GM12874 (cell line): Measurements from ENCODE around the gene KIF26B.

Source experiments
- TF ChIP-seq, protein P1 (sequence below): IDR thresholded peaks from 2 replicates; pipeline ENCODE4 v1.5.1; 2011; ENCODE audit warnings: low read depth, mild to moderate bottlenecking, control low read depth, low read length, moderate library complexity; ENCODE audit not compliant: insufficient read depth

Gene KIF26B

DNA sequence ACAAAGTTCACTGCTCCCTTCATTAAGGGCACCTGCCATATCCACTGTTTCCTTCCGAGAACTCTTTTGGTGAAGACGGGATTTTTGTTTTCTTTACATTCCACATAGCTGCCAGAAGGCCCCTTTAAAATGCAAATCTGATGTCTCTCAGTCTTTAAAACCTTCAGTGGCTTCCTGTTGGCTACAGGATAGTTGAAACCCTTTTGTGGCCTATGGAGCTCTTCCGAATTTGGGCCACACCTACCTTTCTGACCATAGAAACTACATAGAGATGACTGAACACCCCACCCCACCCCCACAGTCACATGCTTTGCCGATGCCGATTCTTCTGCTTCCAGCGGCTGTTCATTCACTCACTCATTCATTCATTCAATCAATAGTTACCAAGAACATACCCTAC lies 502.6 kb downstream of the KIF26B start:
- TF ChIP-seq, protein P1, sequence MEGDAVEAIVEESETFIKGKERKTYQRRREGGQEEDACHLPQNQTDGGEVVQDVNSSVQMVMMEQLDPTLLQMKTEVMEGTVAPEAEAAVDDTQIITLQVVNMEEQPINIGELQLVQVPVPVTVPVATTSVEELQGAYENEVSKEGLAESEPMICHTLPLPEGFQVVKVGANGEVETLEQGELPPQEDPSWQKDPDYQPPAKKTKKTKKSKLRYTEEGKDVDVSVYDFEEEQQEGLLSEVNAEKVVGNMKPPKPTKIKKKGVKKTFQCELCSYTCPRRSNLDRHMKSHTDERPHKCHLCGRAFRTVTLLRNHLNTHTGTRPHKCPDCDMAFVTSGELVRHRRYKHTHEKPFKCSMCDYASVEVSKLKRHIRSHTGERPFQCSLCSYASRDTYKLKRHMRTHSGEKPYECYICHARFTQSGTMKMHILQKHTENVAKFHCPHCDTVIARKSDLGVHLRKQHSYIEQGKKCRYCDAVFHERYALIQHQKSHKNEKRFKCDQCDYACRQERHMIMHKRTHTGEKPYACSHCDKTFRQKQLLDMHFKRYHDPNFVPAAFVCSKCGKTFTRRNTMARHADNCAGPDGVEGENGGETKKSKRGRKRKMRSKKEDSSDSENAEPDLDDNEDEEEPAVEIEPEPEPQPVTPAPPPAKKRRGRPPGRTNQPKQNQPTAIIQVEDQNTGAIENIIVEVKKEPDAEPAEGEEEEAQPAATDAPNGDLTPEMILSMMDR, result no peak

DNA sequence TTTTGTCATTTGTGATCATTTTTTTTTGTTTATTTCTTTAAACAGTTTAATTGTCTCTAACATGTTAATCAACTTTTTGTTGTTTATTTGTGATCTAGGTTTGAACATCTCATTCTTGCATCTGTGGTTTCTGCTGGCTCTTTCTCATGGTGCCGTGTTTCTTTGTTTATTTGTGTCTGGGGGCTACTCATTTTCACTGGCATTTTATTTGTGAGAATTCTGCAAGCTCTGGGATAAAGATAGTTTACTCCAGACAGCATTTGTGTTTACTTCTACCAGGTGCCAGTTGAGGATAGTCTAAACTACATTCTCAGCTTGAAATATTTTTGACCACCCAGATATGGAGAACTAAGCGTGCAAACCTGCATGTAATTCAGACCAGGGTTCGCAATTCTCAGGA lies 508.6 kb downstream of the KIF26B start:
- TF ChIP-seq, protein P1, result no peak

DNA sequence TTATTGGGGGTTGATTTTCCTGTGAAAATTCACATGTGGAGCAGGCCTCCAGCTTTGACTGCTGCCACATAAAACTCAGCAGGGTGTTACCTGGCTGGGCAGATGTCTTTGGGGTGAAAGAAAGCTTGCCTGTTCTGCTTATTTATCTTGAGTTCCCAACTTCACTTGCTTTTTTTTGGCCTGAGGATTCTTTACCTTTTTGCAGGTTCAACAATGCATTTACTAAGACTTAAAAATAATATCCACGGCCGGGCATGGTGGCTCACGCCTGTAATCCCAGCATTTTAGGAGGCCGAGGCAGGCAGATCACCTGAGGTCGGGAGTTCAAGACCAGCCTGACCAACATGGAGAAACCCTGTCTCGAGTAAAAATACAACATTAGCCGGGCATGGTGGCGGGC lies 509.1 kb downstream of the KIF26B start:
- TF ChIP-seq, protein P1, result no peak

DNA sequence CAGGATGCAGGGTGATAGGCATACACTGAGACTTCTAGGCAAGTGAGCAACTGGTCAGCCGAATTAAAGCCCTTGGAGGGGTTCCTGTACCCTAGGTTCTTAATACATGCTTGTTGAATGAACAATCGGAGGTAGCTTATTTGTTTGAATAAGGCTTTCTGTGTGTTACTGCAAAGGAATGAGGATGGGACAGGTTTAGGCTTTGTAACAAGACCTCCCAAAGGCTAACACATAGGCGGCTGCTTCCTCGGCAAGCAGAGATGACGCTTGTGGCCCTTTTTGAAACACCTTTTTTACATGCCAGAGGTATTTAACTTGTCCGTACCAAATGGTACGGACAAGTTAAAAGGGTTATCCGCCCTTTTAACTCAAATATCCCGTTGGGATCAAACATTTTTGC lies 511.6 kb downstream of the KIF26B start:
- TF ChIP-seq, protein P1, result no peak

DNA sequence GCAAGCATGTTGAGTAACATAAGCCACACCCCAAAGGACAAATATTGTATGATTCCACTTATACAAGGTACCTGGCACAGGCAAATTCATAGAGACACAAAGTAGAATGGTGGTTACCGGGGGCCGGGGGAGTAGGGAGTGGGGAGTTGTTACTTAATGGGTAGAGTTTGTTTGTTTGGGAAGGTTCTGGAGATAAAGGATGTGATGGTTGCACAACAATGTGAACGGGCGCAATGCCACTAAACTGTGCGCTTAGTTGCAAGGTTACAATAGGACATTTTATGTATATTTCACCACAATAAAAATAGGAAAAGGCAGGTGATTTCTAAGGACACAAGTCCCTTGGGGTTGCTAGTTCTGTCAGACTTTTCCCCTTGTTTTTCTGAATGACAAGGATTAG lies 516.6 kb downstream of the KIF26B start:
- TF ChIP-seq, protein P1, result no peak

DNA sequence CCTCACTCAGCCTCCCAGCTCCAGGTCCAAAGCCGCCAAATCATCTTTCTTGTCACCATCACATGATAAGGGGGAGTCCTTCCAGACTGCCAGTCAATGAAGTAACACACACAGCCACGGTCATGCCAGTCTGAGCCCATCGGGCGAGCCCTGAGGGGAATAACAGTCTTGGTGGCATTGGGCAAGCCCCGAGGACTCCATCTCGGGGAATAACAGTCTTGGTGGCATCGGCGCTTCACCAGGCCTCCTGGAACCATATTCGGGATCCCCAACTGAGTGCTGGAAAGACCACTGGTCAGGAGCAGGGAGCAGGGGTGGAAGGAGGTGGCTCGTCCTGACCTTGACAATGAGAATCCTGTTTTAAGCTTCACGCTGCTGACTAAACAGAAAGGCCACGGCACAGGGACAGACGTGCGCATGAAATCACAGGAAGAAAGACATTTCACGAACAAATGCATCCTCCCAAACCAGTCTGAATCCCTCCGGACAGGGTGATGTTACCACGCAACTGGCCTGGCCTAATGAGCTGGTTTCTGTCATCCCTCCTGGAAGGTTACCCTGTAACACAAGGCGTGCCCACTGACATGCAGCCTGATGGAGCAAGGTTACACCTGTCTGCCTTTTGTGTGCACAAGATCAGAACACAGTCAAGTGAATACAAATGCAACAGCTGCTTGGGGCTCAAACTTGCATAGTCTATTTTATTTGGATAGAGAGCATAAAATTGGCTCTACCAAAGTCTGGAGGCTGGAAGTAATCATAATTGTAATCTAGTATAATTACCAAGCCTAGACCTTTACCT lies 517.4 kb downstream of the KIF26B start:
- TF ChIP-seq, protein P1, result no peak

DNA sequence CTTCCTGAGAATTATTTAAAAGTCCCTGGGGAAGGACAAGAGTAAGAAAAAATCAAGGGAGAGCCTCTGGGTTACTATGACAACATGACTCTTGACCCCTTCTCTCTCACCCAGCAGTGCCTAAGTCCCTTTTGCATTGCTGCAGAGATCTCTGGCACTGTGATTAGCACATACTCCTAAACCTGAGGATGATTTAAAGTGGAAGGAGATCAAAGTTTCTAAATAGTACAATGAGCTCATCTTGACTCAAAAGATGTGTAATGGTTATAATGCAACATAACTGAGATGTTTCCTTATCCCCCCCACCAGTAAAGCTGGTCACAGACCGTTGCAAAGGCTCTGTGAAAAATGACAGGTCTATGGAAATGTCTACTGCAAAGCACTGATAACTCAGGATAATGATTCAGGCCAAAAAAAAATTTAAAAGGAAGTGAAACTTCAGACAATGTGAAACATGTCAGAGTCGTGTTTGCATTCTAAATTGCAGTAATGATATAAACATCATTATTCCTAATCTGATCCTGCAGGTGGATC lies 519.2 kb downstream of the KIF26B start:
- TF ChIP-seq, protein P1, result no peak
